ENCODE data around the gene ATF1.

ATF1 gene

GRCh38 chr12:50772470-50772869 lies 8.6 kb downstream of the ATF1 start:
- H3K9me3 ChIP-seq (ENCODE audit: control insufficient read depth, low read length), result no peaks in the 10 kb centered on the region
- peaks cover 5% of the 10 kb centered on the region for H3K4me1 ChIP-seq
- no peak overlapping the region for H3K9ac ChIP-seq
- H3K4me3 ChIP-seq (ENCODE audit: low read depth, low read length), result no peak overlapping the region
- H3K4me2 ChIP-seq (ENCODE audit: low read length), result no peak overlapping the region
- TF ChIP-seq CTCF (IDR thresholded peaks at IDR 0.05), result no peak
- H3K36me3 ChIP-seq (ENCODE audit: control insufficient read depth, insufficient read depth, low read length), result no peaks in the 10 kb centered on the region
- no peaks in the 10 kb centered on the region for H3K27me3 ChIP-seq (ENCODE audit: control insufficient read depth, insufficient read depth, low read length)
- H2AFZ ChIP-seq, result no peak overlapping the region
- peaks cover 44% of the 10 kb centered on the region for H3K79me2 ChIP-seq
- no peak overlapping the region for H3K27ac ChIP-seq

GRCh38 chr12:50772877-50773276 lies 9.0 kb downstream of the ATF1 start:
- peaks cover 46% of the 10 kb centered on the region for H3K79me2 ChIP-seq

GRCh38 chr12:50775251-50775650 lies 11.3 kb downstream of the ATF1 start:
- TF ChIP-seq CTCF (IDR thresholded peaks at IDR 0.05), result no peak
- peaks cover 49% of the 10 kb centered on the region for H3K79me2 ChIP-seq
- no peak overlapping the region for H2AFZ ChIP-seq
- no peaks in the 10 kb centered on the region for H3K9me3 ChIP-seq (ENCODE audit: control insufficient read depth, low read length)
- H3K4me1 ChIP-seq, result no peaks in the 10 kb centered on the region
- H3K27me3 ChIP-seq (ENCODE audit: control insufficient read depth, insufficient read depth, low read length), result no peaks in the 10 kb centered on the region
- no peak overlapping the region for H3K4me3 ChIP-seq (ENCODE audit: low read depth, low read length)
- H3K4me2 ChIP-seq (ENCODE audit: low read length), result no peak overlapping the region
- H3K36me3 ChIP-seq (ENCODE audit: control insufficient read depth, insufficient read depth, low read length), result no peaks in the 10 kb centered on the region
- no peak overlapping the region for H3K27ac ChIP-seq
- H3K9ac ChIP-seq, result no peak overlapping the region

More at GRCh38 chr12:50772877-50773276, 9.0 kb downstream of the ATF1 start:
- Histone ChIP-seq H3K36me3 (ENCODE audit: control insufficient read depth, insufficient read depth, low read length) (no peaks in the 10 kb centered on the region), H3K9me3 (ENCODE audit: control insufficient read depth, low read length) (no peaks in the 10 kb centered on the region), H3K27me3 (ENCODE audit: control insufficient read depth, insufficient read depth, low read length) (no peaks in the 10 kb centered on the region), H3K4me2 (ENCODE audit: low read length) (no peak overlapping the region), H2AFZ (no peak overlapping the region), H3K9ac (no peak overlapping the region), H3K4me1 (peaks cover 5% of the 10 kb centered on the region), H3K4me3 (ENCODE audit: low read depth, low read length) (no peak overlapping the region), H3K27ac (no peak overlapping the region)
- no peak for TF ChIP-seq CTCF (IDR thresholded peaks at IDR 0.05)

- H3K9me3 ChIP-seq (ENCODE audit: control insufficient read depth, low read length), result no peaks in the 10 kb centered on the region
- no peak overlapping the region for H3K4me2 ChIP-seq (ENCODE audit: low read length)
- H3K27ac ChIP-seq, result no peak overlapping the region
- H3K4me1 ChIP-seq, result no peaks in the 10 kb centered on the region
- no peak overlapping the region for H3K9ac ChIP-seq
- peaks cover 43% of the 10 kb centered on the region for H3K79me2 ChIP-seq
- H3K4me3 ChIP-seq (ENCODE audit: low read depth, low read length), result no peak overlapping the region
- no peaks in the 10 kb centered on the region for H3K36me3 ChIP-seq (ENCODE audit: control insufficient read depth, insufficient read depth, low read length)
- TF ChIP-seq CTCF (IDR thresholded peaks at IDR 0.05), result no peak
- no peaks in the 10 kb centered on the region for H3K27me3 ChIP-seq (ENCODE audit: control insufficient read depth, insufficient read depth, low read length)
- no peak overlapping the region for H2AFZ ChIP-seq
Observed at GRCh38 chr12:50776749-50777728, 13.1 kb downstream of the ATF1 start.

Measured in parathyroid adenoma (tissue), 2 donors.